Epithelial cell of esophagus (primary cell): ENCODE measurements around the gene RLN1.

Experiments
- DNase-seq: peaks from one replicate; pipeline ENCODE4 v3.0.0; 2010; ENCODE audit warnings: low read depth
- H3K4me3 ChIP-seq: 2 replicates; pipeline ENCODE4 v1.5.1; 2011; ENCODE audit warnings: mild to moderate bottlenecking, low read length, control low read depth
- TF ChIP-seq, protein P1 (sequence below): IDR thresholded peaks from 2 replicates; pipeline ENCODE4 v1.5.1; 2011; ENCODE audit warnings: low read depth, mild to moderate bottlenecking, low read length, control low read depth, inconsistent platforms; ENCODE audit not compliant: insufficient read depth; ENCODE audit errors: missing control alignments

RLN1 gene

DNA sequence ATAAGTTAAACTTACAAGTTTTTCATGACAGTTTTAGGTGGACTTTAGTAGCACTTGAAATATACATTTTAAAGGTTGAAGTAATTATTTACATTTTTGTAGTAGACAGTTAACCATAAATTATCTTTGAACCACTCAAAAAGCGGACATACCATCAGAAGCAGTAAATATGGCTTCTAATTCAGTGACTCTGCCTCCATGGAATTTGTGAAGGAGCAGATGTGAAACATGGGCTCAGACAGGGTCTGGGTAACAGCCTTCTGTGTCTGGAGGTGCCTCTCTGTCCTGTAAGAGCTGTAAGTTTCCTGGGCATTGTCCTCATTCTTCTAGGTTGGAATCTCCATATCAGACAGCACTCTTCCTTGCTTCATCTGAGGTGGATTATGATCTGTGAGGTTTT is 47.5 kb downstream of the RLN1 start:
- no peak overlapping the region for H3K4me3 ChIP-seq
- no peak for DNase-seq
- TF ChIP-seq, protein P1, sequence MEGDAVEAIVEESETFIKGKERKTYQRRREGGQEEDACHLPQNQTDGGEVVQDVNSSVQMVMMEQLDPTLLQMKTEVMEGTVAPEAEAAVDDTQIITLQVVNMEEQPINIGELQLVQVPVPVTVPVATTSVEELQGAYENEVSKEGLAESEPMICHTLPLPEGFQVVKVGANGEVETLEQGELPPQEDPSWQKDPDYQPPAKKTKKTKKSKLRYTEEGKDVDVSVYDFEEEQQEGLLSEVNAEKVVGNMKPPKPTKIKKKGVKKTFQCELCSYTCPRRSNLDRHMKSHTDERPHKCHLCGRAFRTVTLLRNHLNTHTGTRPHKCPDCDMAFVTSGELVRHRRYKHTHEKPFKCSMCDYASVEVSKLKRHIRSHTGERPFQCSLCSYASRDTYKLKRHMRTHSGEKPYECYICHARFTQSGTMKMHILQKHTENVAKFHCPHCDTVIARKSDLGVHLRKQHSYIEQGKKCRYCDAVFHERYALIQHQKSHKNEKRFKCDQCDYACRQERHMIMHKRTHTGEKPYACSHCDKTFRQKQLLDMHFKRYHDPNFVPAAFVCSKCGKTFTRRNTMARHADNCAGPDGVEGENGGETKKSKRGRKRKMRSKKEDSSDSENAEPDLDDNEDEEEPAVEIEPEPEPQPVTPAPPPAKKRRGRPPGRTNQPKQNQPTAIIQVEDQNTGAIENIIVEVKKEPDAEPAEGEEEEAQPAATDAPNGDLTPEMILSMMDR, result no peak

DNA sequence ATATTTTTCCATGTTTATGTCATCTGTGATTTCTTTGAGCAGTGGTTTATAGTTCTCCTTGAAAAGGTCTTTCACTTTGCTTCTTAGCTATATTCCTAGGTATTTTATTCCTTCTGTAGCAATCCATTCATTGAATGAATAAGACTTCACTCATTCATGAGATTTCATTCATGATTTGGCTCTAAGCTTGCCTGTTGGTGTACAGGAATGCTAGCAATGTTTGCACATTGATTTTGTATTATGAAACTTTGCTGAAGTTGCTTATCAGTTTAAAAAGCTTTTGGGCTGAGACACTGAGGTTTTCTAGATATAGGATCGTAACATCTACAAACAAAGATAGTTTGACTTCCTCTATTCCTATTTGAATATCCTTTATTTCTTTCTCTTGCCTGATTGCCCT is 51.1 kb downstream of the RLN1 start:
- peak; percentile 22 for DNase-seq
- TF ChIP-seq, protein P1, result no peak
- H3K4me3 ChIP-seq, result no peak overlapping the region

DNA sequence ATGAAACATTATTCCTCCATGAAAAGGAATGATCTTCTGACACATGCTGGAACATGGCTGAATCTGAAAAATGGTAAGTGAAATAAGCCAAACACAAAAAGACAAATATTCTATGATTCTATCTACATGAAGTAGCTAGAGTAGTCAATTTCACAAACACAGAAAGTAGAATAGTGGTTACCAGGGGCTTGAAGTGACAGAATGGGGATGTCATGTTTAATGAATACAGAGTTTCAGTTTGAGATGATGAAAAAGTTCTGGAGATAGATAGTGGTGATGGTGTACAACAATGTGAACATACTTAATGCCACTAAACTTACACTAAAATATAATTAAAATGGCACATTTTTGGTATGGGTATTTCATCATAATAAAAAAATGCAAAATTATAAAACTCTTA is 53.4 kb downstream of the RLN1 start:
- H3K4me3 ChIP-seq, result no peak overlapping the region
- no peak for DNase-seq
- TF ChIP-seq, protein P1, result no peak
